Caco-2 (cell line): ENCODE measurements around the gene FGFR3. TPM values are rescaled to one million over a fixed set of nuclear protein-coding genes. Genes with fewer than 3 reads are reported as not detected.
A peak's percentile ranks its signal among the peaks of the same experiment; 100 is the strongest.

Experiments
- BruUV-seq: library from RNA; stranded (reverse); fragments of 400-500 nt; replicated peaks from 2 replicates; lab custom pipeline; 2021; lab: Mats Ljungman, UMichigan
- CTCF ChIA-PET: fragments of 300-600 bp; sonication (Branson Sonifier 250); formaldehyde crosslinking; loops from one replicate; lab custom pipeline; 2022; ENCODE audit warnings: antibody characterized with exemption; lab: Charles Lee
- POLR2A ChIA-PET: fragments of 300-600 bp; sonication (Branson Sonifier 250); formaldehyde crosslinking; loops from one replicate; lab custom pipeline; 2022; ENCODE audit warnings: antibody characterized with exemption; lab: Charles Lee
- DNase-seq, 2 experiments: peaks; one replicate each; pipeline versions ENCODE4 v3.0.0 to v3.0.0-alpha.2; 2020 to 2022
- H3K27me3 ChIP-seq: replicated peaks from 2 replicates; pipeline ENCODE4 v1.6.0; 2011; ENCODE audit warnings: low read length; ENCODE audit not compliant: control insufficient read depth, insufficient read depth
- H3K36me3 ChIP-seq: 2 replicates; pipeline ENCODE4 v1.5.1; 2011; ENCODE audit warnings: low read length; ENCODE audit not compliant: control insufficient read depth, insufficient read depth
- H3K4me1 ChIP-seq: fragments of 250-450 bp; sonication (Bioruptor Pico); 2 replicates; pipeline ENCODE4 v1.5.1; 2020; ENCODE audit warnings: mild to moderate bottlenecking
- H3K4me3 ChIP-seq: 2 replicates; pipeline ENCODE4 v1.5.1; 2011; ENCODE audit warnings: low read depth, mild to moderate bottlenecking, control low read depth, low read length
- H3K9me3 ChIP-seq: fragments of 250-450 bp; sonication (Bioruptor Pico); 2 replicates; pipeline ENCODE4 v1.5.1; 2020; ENCODE audit warnings: mild to moderate bottlenecking, moderate library complexity
- H3K27ac Mint-ChIP-seq: one replicate; pipeline ENCODE4 v1.8.0; 2022; ENCODE audit warnings: mixed read lengths; ENCODE audit not compliant: unreplicated experiment
- H3K27me3 Mint-ChIP-seq: one replicate; pipeline ENCODE4 v1.8.0; 2022; ENCODE audit warnings: mixed read lengths; ENCODE audit not compliant: insufficient read depth, unreplicated experiment
- H3K36me3 Mint-ChIP-seq: one replicate; pipeline ENCODE4 v1.8.0; 2022; ENCODE audit warnings: mild to moderate bottlenecking, mixed read lengths; ENCODE audit not compliant: insufficient read depth, unreplicated experiment
- H3K4me1 Mint-ChIP-seq: one replicate; pipeline ENCODE4 v1.8.0; 2022; ENCODE audit warnings: low read depth, mixed read lengths; ENCODE audit not compliant: unreplicated experiment
- H3K4me3 Mint-ChIP-seq: one replicate; pipeline ENCODE4 v1.8.0; 2022; ENCODE audit warnings: mild to moderate bottlenecking, moderate library complexity, mixed read lengths; ENCODE audit not compliant: unreplicated experiment
- H3K9me3 Mint-ChIP-seq: one replicate; pipeline ENCODE4 v1.8.0; 2022; ENCODE audit warnings: mixed read lengths; ENCODE audit not compliant: unreplicated experiment
- intact Hi-C: fragments of 100-400 bp; cut with micrococcal nuclease; formaldehyde crosslinking; loops from one replicate; pipeline ENCODE4 v1.10.0; 2022; ENCODE audit not compliant: unreplicated experiment
- total RNA-seq: library from RNA; stranded (reverse); gene quantifications from 2 replicates; pipeline ENCODE4 v1.2.3, GENCODE V29; 2022
- TF ChIP-seq, protein P1 (sequence below), 2 experiments: fragments of 200-600 bp in 1 of 2; IDR thresholded peaks; 1 replicate in 1 of 2; 2 replicates in 1 of 2; pipeline versions ENCODE4 v1.5.1 to v1.8.0; 2011 to 2022; ENCODE audit warnings: antibody characterized with exemption in 1 of 2, control low read depth in 1 of 2, inconsistent platforms in 1 of 2, low read depth in 1 of 2, low read length in 1 of 2, mild to moderate bottlenecking in 1 of 2, moderate library complexity in 1 of 2; ENCODE audit not compliant: insufficient read depth in 1 of 2, severe bottlenecking in 1 of 2, unreplicated experiment in 1 of 2

The FGFR3 gene
- total RNA-seq, 1 experiment from 2014 or later: 132 TPM

DNA sequence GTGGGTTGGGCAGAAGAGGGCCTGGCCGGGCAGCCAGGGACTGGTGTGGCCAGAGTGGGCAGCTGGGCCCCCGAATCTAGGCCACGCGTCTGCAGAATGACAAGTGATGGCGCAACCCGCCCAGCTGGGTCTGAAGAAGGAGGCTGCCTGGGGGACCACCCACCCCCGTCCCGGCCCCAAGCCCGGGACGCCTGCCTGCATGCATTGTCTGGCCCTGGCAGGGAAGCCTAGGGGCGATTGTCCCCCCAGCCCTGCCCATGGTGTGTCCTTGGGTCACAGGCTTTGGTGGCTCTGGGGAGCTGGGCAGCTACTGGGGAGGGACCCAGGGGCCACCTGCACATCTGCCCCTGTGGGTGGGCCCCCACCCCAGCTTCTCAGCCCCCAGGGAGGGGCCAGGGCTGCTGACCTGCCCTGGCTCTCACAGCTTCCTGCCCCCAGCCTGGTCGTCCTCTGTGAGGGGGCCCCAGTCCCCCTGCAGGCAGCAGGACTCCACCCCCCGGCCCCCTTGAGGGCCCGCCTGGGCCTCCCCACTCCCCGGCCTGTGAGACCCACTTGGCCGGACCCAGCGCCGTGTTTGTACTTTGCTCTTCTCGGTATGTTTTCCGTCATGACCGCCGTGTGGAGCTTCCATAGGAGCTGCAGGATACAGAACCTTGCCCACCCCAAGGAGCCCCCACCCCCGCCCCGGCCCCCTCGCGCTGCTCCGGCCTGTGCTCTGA is 4.9 kb downstream of the FGFR3 start:
- BruUV-seq: no TSS peak
- Histone ChIP-seq H3K4me1 (peaks cover 33% of the 10 kb centered on the region), H3K27me3 (no peaks in the 10 kb centered on the region), H3K9me3 (no peaks in the 10 kb centered on the region), H3K4me3 (no peak overlapping the region), H3K36me3 (peaks cover 4% of the 10 kb centered on the region)
- no peaks in the 10 kb centered on the region for H3K9me3 Mint-ChIP-seq
- intact Hi-C loops: no loop called here
- DNase-seq: no peak
- no peak overlapping the region for H3K27ac Mint-ChIP-seq
- H3K36me3 Mint-ChIP-seq: peaks cover 56% of the 10 kb centered on the region
- CTCF ChIA-PET: no interaction called here
- POLR2A ChIA-PET: no interaction called here
- TF ChIP-seq, protein P1, sequence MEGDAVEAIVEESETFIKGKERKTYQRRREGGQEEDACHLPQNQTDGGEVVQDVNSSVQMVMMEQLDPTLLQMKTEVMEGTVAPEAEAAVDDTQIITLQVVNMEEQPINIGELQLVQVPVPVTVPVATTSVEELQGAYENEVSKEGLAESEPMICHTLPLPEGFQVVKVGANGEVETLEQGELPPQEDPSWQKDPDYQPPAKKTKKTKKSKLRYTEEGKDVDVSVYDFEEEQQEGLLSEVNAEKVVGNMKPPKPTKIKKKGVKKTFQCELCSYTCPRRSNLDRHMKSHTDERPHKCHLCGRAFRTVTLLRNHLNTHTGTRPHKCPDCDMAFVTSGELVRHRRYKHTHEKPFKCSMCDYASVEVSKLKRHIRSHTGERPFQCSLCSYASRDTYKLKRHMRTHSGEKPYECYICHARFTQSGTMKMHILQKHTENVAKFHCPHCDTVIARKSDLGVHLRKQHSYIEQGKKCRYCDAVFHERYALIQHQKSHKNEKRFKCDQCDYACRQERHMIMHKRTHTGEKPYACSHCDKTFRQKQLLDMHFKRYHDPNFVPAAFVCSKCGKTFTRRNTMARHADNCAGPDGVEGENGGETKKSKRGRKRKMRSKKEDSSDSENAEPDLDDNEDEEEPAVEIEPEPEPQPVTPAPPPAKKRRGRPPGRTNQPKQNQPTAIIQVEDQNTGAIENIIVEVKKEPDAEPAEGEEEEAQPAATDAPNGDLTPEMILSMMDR (IDR thresholded peaks at IDR 0.05; ENCODE audit: insufficient read depth in 1 of 2, low read depth in 1 of 2, low read length in 1 of 2, severe bottlenecking in 1 of 2, unreplicated experiment in 1 of 2): no peak
- H3K27me3 Mint-ChIP-seq: no peaks in the 10 kb centered on the region
- H3K4me1 Mint-ChIP-seq: peaks cover 6% of the 10 kb centered on the region
- no peak overlapping the region for H3K4me3 Mint-ChIP-seq

DNA sequence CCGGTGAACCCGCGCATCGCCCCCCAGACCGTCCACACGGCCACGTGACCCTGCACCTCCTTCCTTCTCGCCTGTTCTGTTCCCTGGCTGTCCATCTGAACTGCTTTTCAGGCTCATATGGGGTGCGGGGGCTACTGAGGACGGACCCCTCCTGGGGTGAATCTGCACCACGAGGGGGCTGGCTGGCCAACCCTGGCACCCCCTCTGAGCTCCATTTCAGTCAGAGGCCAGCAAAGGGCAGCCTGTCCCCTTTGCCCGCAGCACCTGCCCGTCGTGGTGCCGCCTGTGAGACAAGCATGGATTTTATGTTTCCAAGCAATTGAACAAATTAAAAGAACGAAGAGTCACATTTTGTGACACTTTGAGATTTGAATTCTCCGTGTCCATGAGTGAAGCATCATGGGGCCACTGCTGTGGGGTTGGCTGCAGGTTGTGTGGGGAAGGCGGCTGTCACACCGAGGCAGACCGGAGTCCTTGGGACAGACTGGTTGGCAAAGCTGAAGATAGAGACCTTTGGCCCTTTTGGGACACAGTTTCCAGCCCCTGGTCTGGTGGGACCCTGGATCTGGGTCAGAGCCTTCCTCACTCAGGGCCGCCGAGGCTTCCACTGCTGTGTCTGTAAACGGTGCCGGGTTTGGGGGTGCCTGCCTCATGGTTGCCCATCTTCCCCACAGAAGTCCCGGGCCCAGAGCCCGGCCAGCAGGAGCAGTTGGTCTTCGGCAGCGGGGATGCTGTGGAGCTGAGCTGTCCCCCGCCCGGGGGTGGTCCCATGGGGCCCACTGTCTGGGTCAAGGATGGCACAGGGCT is 5.7 kb downstream of the FGFR3 start:
- CTCF ChIA-PET: no interaction called here
- H3K9me3 Mint-ChIP-seq: no peaks in the 10 kb centered on the region
- POLR2A ChIA-PET: no interaction called here
- no peak for DNase-seq
- intact Hi-C loops: no loop called here
- no peaks in the 10 kb centered on the region for H3K9me3 ChIP-seq
- H3K4me3 ChIP-seq: no peak overlapping the region
- BruUV-seq: no TSS peak
- H3K27me3 Mint-ChIP-seq: no peaks in the 10 kb centered on the region
- no peaks in the 10 kb centered on the region for H3K27me3 ChIP-seq
- peaks cover 61% of the 10 kb centered on the region for H3K36me3 Mint-ChIP-seq
- H3K4me3 Mint-ChIP-seq: no peak overlapping the region
- peaks cover 6% of the 10 kb centered on the region for H3K4me1 Mint-ChIP-seq
- H3K4me1 ChIP-seq: peaks cover 33% of the 10 kb centered on the region
- TF ChIP-seq, protein P1 (IDR thresholded peaks at IDR 0.05; ENCODE audit: insufficient read depth in 1 of 2, low read depth in 1 of 2, low read length in 1 of 2, severe bottlenecking in 1 of 2, unreplicated experiment in 1 of 2): no peak
- peaks cover 4% of the 10 kb centered on the region for H3K36me3 ChIP-seq
- H3K27ac Mint-ChIP-seq: peak overlapping the region; percentile 32
